Measurements from ENCODE around the gene U2AF2.

DNA sequence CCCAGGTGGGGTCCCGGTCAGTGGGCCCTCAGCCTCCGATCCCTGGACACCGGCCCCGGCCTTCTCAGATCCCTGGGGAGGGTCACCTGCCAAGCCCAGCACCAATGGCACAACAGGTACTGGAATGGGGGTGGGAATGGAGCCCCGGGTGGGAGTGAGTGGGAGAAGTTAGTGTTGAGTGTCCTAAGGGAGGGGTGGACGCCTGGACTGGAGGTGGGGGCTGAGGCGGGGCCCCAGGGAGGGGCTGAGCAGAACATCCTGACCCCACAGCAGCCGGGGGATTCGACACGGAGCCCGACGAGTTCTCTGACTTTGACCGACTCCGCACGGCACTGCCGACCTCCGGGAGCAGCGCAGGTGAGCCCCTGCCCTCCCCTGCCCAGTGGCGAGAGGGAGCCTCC, 37.8 kb downstream of the U2AF2 start:
- TF ChIP-seq CTCF (conservative IDR thresholded peaks at IDR 0.05; ENCODE audit: low read depth, low read length) (no peak), EZH2phosphoT487 (IDR thresholded peaks at IDR 0.05; ENCODE audit: borderline replicate concordance, low read length) (no peak), EZH2 (IDR thresholded peaks at IDR 0.05; ENCODE audit: low read length, unreplicated experiment) (no peak)
